ENCODE results near the gene CREBBP. TPM values are rescaled to one million over a fixed set of nuclear protein-coding genes. Genes with fewer than 3 reads are reported as not detected.

The CREBBP gene
- total RNA-seq, 1 experiment from 2014 or later = 26.4 TPM

- H2AFZ ChIP-seq (ENCODE audit: low read length) = no peak overlapping the region
- H3K4me3 ChIP-seq (ENCODE audit: low read length) = no peak overlapping the region
- peaks cover 8% of the 10 kb centered on the region; the same call in 1 of the 2 replicates for H4K20me1 ChIP-seq (ENCODE audit: insufficient read depth, low read depth, low read length)
- H3K79me2 ChIP-seq (ENCODE audit: low read length) = peaks cover 99% of the 10 kb centered on the region
- H3K4me2 ChIP-seq (ENCODE audit: low read depth, low read length, poor library complexity, severe bottlenecking) = peak overlapping the region; percentile 25
- H3K9me2 ChIP-seq (replicated peaks; ENCODE audit: insufficient read depth, low read length) = no peaks in the 10 kb centered on the region
- peaks cover 38% of the 10 kb centered on the region for H3K4me1 ChIP-seq (ENCODE audit: low read length)
- no peak overlapping the region; the same call in 1 of the 2 replicates for H3K27ac ChIP-seq (ENCODE audit: low read length)
- no peaks in the 10 kb centered on the region for H3K27me3 ChIP-seq (ENCODE audit: low read length)
- no peak for DNase-seq
- no peaks in the 10 kb centered on the region for H3K36me3 ChIP-seq (ENCODE audit: insufficient read depth, low read length)
- no peaks in the 10 kb centered on the region for H3K9me3 ChIP-seq (ENCODE audit: low read length)
- H3K9ac ChIP-seq (ENCODE audit: low read length) = no peak overlapping the region
Observed at GRCh38 chr16:3822366-3823045, 58.0 kb downstream of the CREBBP start.

GRCh38 chr16:3821184-3821583, 59.3 kb downstream of the CREBBP start:
- Histone ChIP-seq H3K36me3 (ENCODE audit: insufficient read depth, low read length) (no peaks in the 10 kb centered on the region), H4K20me1 (ENCODE audit: insufficient read depth, low read depth, low read length) (peaks cover 8% of the 10 kb centered on the region; the same call in 1 of the 2 replicates), H3K4me2 (ENCODE audit: low read depth, low read length, poor library complexity, severe bottlenecking) (no peak overlapping the region), H3K27me3 (ENCODE audit: low read length) (no peaks in the 10 kb centered on the region), H3K9me3 (ENCODE audit: low read length) (no peaks in the 10 kb centered on the region), H3K4me3 (ENCODE audit: low read length) (no peak overlapping the region), H3K27ac (ENCODE audit: low read length) (no peak overlapping the region), H3K4me1 (ENCODE audit: low read length) (peaks cover 38% of the 10 kb centered on the region), H2AFZ (ENCODE audit: low read length) (no peak overlapping the region), H3K9me2 (replicated peaks; ENCODE audit: insufficient read depth, low read length) (no peaks in the 10 kb centered on the region), H3K9ac (ENCODE audit: low read length) (no peak overlapping the region), H3K79me2 (ENCODE audit: low read length) (peaks cover 99% of the 10 kb centered on the region)
- DNase-seq = no peak

DNA sequence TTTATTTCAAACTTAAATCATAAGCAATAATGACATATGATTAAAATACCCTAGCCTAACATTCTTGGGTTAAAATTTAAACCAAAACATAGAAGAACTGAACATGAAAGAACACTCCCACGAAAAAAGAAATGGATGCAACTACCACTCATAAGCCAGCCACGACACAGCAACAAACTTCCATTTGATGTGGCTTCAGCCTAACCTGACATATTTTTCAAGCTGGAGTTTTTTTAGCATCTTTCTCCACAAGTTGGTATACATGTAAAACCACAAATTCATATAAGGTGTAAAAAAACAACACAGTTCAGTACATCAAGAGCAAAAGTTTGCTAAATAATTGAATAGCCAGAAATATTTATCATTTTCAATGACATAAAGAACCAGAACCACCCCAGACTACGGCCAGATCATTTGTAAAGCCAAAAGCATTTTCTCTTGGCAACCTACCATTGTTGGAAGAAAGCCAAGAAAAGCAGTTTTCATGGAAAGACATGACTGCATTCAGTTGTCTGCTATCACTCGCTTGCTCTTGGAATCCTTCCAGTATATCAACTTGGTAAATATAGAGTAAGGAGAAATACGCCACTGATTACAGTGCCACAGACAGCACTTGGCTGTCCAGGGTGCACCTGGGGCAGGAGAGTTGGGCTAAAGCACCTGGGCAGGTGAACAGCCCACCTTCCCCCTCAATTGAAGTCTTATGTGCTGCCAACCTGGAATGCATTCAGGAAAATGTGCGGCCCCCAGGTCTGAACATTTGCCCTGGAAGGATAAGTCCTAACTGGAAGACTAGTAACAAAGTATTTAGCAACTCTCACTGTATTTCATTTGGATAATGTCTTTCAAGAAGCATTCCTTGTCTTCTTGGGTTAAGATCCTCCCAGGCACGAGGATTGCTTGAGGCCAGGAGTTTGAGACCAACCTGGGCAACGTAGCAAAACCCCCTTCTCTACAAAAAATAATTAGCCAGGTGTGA, 60.5 kb downstream of the CREBBP start:
- H3K4me2 ChIP-seq (ENCODE audit: low read depth, low read length, poor library complexity, severe bottlenecking) = no peak overlapping the region
- H3K27ac ChIP-seq (ENCODE audit: low read length) = no peak overlapping the region

DNA sequence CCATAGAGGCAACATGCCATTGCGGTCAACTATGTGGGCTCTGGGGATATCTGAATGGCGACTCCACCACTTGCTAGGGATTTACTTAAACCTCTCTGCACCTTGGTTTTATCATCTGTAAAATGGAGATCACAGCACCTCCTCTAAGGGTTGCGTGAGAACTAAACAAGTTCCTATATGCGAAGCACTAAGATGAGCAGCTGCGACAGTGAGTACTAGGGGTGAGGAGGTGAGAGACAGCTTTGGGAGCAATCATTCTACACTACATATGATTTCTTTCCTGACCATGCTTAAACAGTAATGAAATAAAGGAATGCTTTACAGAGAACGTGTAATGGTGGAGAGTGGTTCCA, 61.4 kb downstream of the CREBBP start:
- Histone ChIP-seq H2AFZ (ENCODE audit: low read length) (no peak overlapping the region), H3K9me2 (replicated peaks; ENCODE audit: insufficient read depth, low read length) (no peaks in the 10 kb centered on the region), H3K4me2 (ENCODE audit: low read depth, low read length, poor library complexity, severe bottlenecking) (no peak overlapping the region), H3K36me3 (ENCODE audit: insufficient read depth, low read length) (no peaks in the 10 kb centered on the region), H3K4me1 (ENCODE audit: low read length) (peaks cover 19% of the 10 kb centered on the region), H4K20me1 (ENCODE audit: insufficient read depth, low read depth, low read length) (peaks cover 8% of the 10 kb centered on the region; the same call in 1 of the 2 replicates), H3K27ac (ENCODE audit: low read length) (no peak overlapping the region), H3K9me3 (ENCODE audit: low read length) (no peaks in the 10 kb centered on the region), H3K79me2 (ENCODE audit: low read length) (peaks cover 99% of the 10 kb centered on the region), H3K9ac (ENCODE audit: low read length) (no peak overlapping the region), H3K4me3 (ENCODE audit: low read length) (no peak overlapping the region), H3K27me3 (ENCODE audit: low read length) (no peaks in the 10 kb centered on the region)
- no peak for DNase-seq

More for the DNA sequence above, 60.5 kb downstream of the CREBBP start:
- Histone ChIP-seq H2AFZ (ENCODE audit: low read length) (no peak overlapping the region), H4K20me1 (ENCODE audit: insufficient read depth, low read depth, low read length) (peaks cover 8% of the 10 kb centered on the region; the same call in 1 of the 2 replicates), H3K79me2 (ENCODE audit: low read length) (peaks cover 99% of the 10 kb centered on the region), H3K4me3 (ENCODE audit: low read length) (no peak overlapping the region), H3K9me3 (ENCODE audit: low read length) (no peaks in the 10 kb centered on the region), H3K4me1 (ENCODE audit: low read length) (peaks cover 28% of the 10 kb centered on the region), H3K9me2 (replicated peaks; ENCODE audit: insufficient read depth, low read length) (no peaks in the 10 kb centered on the region), H3K36me3 (ENCODE audit: insufficient read depth, low read length) (no peaks in the 10 kb centered on the region), H3K9ac (ENCODE audit: low read length) (no peak overlapping the region), H3K27me3 (ENCODE audit: low read length) (no peaks in the 10 kb centered on the region)
- no peak for DNase-seq

DNA sequence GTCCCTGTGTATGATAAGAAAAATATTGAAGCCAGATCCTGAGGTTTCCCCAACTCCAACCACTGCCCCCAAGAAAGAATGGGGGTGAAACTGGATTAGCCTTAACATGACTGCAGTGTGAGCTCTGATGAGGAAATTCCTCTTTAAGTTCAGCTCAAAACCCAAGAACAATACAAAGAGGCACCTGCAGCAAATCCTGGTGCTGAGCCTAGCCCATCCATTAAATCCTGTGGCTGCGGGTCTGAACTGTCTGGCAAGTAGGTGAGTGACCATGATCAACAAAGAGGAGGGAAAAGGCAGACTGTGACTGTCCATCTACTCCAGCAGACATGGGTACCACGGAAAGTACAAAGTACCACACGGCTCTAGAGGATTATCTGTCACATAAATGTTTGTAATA, 64.2 kb downstream of the CREBBP start:
- Histone ChIP-seq H3K9ac (ENCODE audit: low read length) (no peak overlapping the region), H3K27ac (ENCODE audit: low read length) (no peak overlapping the region), H3K9me3 (ENCODE audit: low read length) (no peaks in the 10 kb centered on the region), H3K9me2 (replicated peaks; ENCODE audit: insufficient read depth, low read length) (no peaks in the 10 kb centered on the region), H3K4me1 (ENCODE audit: low read length) (no peaks in the 10 kb centered on the region), H2AFZ (ENCODE audit: low read length) (no peak overlapping the region), H3K36me3 (ENCODE audit: insufficient read depth, low read length) (no peaks in the 10 kb centered on the region), H3K4me2 (ENCODE audit: low read depth, low read length, poor library complexity, severe bottlenecking) (no peak overlapping the region), H3K4me3 (ENCODE audit: low read length) (no peak overlapping the region), H3K27me3 (ENCODE audit: low read length) (no peaks in the 10 kb centered on the region), H4K20me1 (ENCODE audit: insufficient read depth, low read depth, low read length) (peaks cover 16% of the 10 kb centered on the region; the same call in 1 of the 2 replicates), H3K79me2 (ENCODE audit: low read length) (peaks cover 99% of the 10 kb centered on the region)
- DNase-seq = no peak

GRCh38 chr16:3814755-3815154, 65.8 kb downstream of the CREBBP start:
- H3K4me1 ChIP-seq (ENCODE audit: low read length) = no peaks in the 10 kb centered on the region

DNA sequence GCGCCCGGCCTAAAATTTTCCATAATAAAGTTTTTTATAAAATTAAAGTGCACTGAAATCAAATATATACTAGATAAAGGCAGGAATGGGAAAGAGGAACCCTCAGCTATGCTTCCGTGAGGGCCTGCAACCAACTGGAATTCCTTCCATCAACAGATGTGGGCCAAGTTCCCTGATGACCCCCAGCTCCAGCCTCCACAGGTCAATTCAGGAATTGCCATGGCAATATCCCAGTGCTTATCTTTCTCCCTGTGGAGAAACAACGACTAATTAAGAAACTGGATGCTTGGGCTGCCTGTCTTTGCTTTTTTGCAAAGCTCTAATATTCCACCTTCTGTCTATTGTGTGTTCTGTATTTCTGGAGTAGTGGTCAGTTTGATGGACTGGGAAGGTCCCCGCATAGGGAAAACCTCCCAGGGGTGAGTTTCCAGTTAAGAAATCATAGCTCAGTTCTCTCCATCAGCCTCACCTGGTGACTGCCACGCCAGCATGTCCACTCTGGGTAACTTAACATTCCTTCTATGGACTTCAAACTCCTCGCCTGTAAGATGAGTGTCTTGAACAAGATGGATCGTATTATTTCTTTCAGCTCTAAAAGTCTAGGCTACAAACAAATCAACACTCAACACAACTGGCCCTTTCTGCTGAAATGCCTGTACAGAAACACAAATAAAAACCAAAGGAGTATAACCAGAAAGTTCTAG, 67.9 kb downstream of the CREBBP start:
- Histone ChIP-seq H4K20me1 (ENCODE audit: insufficient read depth, low read depth, low read length) (0 out of 2 replicates have a peak, but pooled peaks cover 8% of the 10 kb centered on the region), H3K4me3 (ENCODE audit: low read length) (no peak overlapping the region), H3K4me1 (ENCODE audit: low read length) (peaks cover 11% of the 10 kb centered on the region), H3K9ac (ENCODE audit: low read length) (no peak overlapping the region), H3K4me2 (ENCODE audit: low read depth, low read length, poor library complexity, severe bottlenecking) (no peak overlapping the region), H3K27ac (ENCODE audit: low read length) (no peak overlapping the region), H3K9me3 (ENCODE audit: low read length) (no peaks in the 10 kb centered on the region), H3K27me3 (ENCODE audit: low read length) (no peaks in the 10 kb centered on the region), H3K36me3 (ENCODE audit: insufficient read depth, low read length) (peaks cover 5% of the 10 kb centered on the region; the same call in 1 of the 2 replicates), H3K9me2 (replicated peaks; ENCODE audit: insufficient read depth, low read length) (no peaks in the 10 kb centered on the region), H2AFZ (ENCODE audit: low read length) (no peak overlapping the region), H3K79me2 (ENCODE audit: low read length) (peaks cover 99% of the 10 kb centered on the region)
- no peak for DNase-seq

More at GRCh38 chr16:3814755-3815154, 65.8 kb downstream of the CREBBP start:
- Histone ChIP-seq H3K79me2 (ENCODE audit: low read length) (peaks cover 99% of the 10 kb centered on the region), H3K27me3 (ENCODE audit: low read length) (no peaks in the 10 kb centered on the region), H3K4me2 (ENCODE audit: low read depth, low read length, poor library complexity, severe bottlenecking) (no peak overlapping the region), H3K9ac (ENCODE audit: low read length) (no peak overlapping the region), H2AFZ (ENCODE audit: low read length) (no peak overlapping the region), H3K27ac (ENCODE audit: low read length) (no peak overlapping the region), H3K36me3 (ENCODE audit: insufficient read depth, low read length) (peaks cover 5% of the 10 kb centered on the region; the same call in 1 of the 2 replicates), H3K9me3 (ENCODE audit: low read length) (no peaks in the 10 kb centered on the region), H3K9me2 (replicated peaks; ENCODE audit: insufficient read depth, low read length) (no peaks in the 10 kb centered on the region), H4K20me1 (ENCODE audit: insufficient read depth, low read depth, low read length) (peaks cover 16% of the 10 kb centered on the region; the same call in 1 of the 2 replicates), H3K4me3 (ENCODE audit: low read length) (no peak overlapping the region)
- no peak for DNase-seq

All from Karpas-422 (cell line).